Activated naive CD8-positive, alpha-beta T cell (primary cell): Measurements from ENCODE around the gene NYNRIN.
"Not testable (repeated sequence)": the region's sequence is repeated elsewhere in the genome, so short reads cannot be mapped to it uniquely, and the experiment has no call there.

ENCODE experiments used
- H3K27ac Mint-ChIP-seq: one replicate; pipeline ENCODE4 v1.8.0; 2021; ENCODE audit warnings: mixed read lengths
- H3K27me3 Mint-ChIP-seq: one replicate; pipeline ENCODE4 v1.8.0; 2021; ENCODE audit warnings: mixed read lengths
- H3K36me3 Mint-ChIP-seq: one replicate; pipeline ENCODE4 v1.8.0; 2021; ENCODE audit warnings: mixed read lengths
- H3K4me1 Mint-ChIP-seq: one replicate; pipeline ENCODE4 v1.8.0; 2021; ENCODE audit warnings: low read depth, mixed read lengths
- H3K4me3 Mint-ChIP-seq: one replicate; pipeline ENCODE4 v1.8.0; 2021; ENCODE audit warnings: mild to moderate bottlenecking, mixed read lengths
- H3K9me3 Mint-ChIP-seq: one replicate; pipeline ENCODE4 v1.8.0; 2021; ENCODE audit warnings: low read depth, mixed read lengths

Gene NYNRIN

DNA sequence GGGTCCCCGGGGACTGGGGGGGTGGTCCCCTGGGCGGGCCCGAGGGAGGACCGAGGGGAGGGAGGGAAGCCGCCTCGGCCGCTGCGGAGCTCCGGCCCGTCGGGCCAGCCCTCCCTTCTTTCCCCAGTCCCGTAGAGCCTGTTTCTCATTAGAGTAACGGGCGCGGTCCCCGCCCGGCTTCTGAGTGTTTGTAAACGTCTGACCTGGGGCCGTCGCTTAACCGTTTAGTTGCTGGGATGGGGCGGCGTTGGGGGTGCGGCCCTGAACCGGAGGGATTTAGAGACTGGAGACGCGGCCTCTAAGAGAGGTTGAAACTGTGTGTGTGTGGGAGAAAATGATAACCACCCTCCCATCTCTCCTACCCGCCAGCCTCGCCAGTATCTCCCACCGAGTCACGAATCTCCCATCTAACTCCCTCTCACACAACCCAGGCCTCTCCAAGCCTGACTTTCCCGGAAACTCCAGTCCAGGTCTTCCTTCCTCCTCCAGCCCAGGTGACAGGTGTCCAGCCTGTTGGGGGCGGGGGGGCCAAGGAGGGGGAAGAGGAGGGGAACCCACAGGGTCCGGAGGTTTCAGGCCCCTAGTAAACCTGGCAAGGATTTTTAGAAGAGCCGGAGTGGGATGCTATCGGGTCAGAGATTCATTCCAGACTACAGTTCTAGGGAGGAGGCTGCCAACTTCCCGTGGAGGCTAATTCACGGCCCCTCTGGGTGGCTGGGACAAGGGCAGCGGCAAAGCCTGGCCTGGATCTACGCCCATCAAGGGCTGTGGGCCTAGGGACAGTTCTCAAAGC is 31.9 kb upstream of the NYNRIN start:
- Mint-ChIP-seq H3K9me3 (no peaks in the 10 kb centered on the region), H3K4me1 (peaks cover 24% of the 10 kb centered on the region), H3K27ac (no peak overlapping the region), H3K4me3 (peak overlapping the region; percentile 75), H3K36me3 (no peaks in the 10 kb centered on the region), H3K27me3 (peaks cover 26% of the 10 kb centered on the region)

DNA sequence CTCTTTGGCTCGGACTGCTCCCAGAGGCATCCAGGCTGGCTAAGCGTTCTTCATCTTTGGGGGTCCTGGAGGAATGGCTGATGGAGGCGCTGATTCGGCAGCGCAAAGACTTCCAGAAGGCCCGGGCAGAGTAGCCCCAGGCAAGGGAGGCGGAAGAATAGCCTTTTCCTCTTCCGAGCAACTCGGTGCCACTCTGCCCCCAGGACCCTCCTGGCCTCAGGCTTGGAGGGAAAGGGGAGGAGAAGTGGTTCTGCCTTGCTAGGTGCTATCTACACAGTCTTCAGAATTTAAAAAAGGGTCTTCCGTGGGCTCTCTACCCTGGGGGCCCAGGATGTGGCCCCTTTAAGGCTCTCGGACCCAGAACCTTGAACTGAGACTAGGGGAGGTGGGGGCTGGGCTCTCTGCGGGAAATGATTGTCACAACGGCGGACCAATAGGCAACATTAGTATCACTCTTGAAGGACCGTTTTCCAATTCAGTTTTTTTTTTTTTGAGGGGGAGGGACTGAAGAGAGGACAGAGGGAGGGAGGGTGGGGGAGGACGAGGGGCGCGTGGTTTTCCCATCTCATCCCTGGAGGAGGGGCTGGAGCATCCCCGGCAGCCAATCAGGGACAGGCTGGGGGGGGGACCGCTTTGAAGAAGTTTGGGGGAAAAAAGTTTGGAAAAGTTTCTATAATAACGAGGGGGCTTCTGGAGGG is 31.1 kb upstream of the NYNRIN start, which contains the start of gene NFATC4:
Gene NFATC4 (plus strand): TSS at position 671 of the 698 bp plus-strand sequence. CDS start 157 bp downstream, outside the sequence.
- Mint-ChIP-seq H3K9me3 (no peaks in the 10 kb centered on the region), H3K36me3 (no peaks in the 10 kb centered on the region), H3K4me1 (peaks cover 24% of the 10 kb centered on the region), H3K4me3 (peak within 1 kb of the TSS; percentile 75), H3K27me3 (peaks cover 26% of the 10 kb centered on the region), H3K27ac (no peak within 1 kb of the TSS)

DNA sequence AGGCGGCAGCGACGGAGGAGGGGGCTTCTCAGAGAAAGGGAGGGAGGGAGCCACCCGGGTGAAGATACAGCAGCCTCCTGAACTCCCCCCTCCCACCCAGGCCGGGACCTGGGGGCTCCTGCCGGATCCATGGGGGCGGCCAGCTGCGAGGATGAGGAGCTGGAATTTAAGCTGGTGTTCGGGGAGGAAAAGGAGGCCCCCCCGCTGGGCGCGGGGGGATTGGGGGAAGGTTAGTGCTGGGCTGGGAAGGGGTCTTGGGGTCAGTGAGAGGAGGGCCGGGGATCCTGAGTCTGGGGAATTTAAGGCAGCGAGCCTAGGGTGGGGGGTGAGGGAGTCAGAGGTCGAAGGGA is 30.6 kb upstream of the NYNRIN start:
- Mint-ChIP-seq H3K27me3 (peaks cover 23% of the 10 kb centered on the region), H3K4me3 (peak overlapping the region; percentile 46), H3K27ac (no peak overlapping the region), H3K9me3 (no peaks in the 10 kb centered on the region), H3K36me3 (no peaks in the 10 kb centered on the region), H3K4me1 (peaks cover 24% of the 10 kb centered on the region)

DNA sequence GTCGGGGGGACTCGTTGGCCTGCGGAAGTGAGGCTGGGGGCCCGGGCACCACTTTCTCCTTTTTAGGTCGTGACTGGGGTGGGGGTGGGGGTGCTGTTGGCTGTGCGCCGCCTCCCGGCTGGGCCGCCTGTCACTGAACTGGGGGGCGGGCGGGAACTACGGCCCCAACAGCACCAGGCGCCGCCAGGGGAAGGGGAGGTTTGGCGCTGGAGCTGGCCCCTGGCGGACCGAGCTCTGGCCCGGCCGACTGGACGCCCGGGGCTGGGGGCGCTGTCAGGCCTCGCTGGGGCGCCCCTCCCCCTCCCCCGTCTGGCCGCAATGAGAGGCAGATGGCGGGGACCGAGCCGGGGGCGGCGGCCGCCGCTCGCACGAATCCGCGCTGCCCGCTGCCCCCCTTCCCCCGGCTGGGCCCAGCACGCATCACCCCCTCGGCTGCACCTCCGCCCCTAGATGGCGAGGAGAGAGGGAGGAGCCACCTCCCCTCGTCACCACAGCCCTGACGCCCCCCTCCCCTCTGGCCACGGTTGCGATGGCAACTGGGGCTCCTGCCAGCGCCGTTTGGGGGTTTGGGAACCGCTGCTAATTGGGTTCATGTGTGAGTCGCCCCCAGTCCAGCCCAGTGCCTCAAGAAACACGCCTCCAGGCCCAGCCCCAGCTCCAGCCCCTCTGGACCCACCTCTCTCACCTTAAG is 30.1 kb upstream of the NYNRIN start:
- peak overlapping the region; percentile 59 for H3K4me3 Mint-ChIP-seq
- peaks cover 22% of the 10 kb centered on the region for H3K27me3 Mint-ChIP-seq

DNA sequence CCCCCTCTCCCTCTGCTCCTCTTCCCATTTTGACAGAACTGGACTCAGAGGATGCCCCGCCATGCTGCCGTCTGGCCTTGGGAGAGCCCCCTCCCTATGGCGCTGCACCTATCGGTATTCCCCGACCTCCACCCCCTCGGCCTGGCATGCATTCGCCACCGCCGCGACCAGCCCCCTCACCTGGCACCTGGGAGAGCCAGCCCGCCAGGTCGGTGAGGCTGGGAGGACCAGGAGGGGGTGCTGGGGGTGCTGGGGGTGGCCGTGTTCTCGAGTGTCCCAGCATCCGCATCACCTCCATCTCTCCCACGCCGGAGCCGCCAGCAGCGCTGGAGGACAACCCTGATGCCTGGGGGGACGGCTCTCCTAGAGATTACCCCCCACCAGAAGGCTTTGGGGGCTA is 29.3 kb upstream of the NYNRIN start:
- Mint-ChIP-seq H3K27me3 (peaks cover 22% of the 10 kb centered on the region), H3K27ac (no peak overlapping the region), H3K4me1 (peaks cover 24% of the 10 kb centered on the region), H3K9me3 (no peaks in the 10 kb centered on the region), H3K36me3 (no peaks in the 10 kb centered on the region), H3K4me3 (peak overlapping the region; percentile 59)

More for the DNA sequence above, 30.1 kb upstream of the NYNRIN start:
- Mint-ChIP-seq H3K27ac (no peak overlapping the region), H3K36me3 (no peaks in the 10 kb centered on the region), H3K4me1 (peaks cover 24% of the 10 kb centered on the region), H3K9me3 (no peaks in the 10 kb centered on the region)

DNA sequence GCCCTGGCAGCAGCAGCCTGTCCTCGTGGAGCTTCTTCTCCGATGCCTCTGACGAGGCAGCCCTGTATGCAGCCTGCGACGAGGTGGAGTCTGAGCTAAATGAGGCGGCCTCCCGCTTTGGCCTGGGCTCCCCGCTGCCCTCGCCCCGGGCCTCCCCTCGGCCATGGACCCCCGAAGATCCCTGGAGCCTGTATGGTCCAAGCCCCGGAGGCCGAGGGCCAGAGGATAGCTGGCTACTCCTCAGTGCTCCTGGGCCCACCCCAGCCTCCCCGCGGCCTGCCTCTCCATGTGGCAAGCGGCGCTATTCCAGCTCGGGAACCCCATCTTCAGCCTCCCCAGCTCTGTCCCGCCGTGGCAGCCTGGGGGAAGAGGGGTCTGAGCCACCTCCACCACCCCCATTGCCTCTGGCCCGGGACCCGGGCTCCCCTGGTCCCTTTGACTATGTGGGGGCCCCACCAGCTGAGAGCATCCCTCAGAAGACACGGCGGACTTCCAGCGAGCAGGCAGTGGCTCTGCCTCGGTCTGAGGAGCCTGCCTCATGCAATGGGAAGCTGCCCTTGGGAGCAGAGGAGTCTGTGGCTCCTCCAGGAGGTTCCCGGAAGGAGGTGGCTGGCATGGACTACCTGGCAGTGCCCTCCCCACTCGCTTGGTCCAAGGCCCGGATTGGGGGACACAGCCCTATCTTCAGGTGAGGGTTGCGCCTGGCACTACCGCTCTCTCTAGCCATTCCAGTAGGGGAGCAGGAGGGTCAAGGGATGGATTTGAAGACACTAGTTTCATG is 28.7 kb upstream of the NYNRIN start:
- H3K36me3 Mint-ChIP-seq: no peaks in the 10 kb centered on the region
- peaks cover 22% of the 10 kb centered on the region for H3K4me1 Mint-ChIP-seq
- H3K9me3 Mint-ChIP-seq: no peaks in the 10 kb centered on the region
- H3K27me3 Mint-ChIP-seq: peaks cover 19% of the 10 kb centered on the region
- H3K4me3 Mint-ChIP-seq: no peak overlapping the region
- no peak overlapping the region for H3K27ac Mint-ChIP-seq

DNA sequence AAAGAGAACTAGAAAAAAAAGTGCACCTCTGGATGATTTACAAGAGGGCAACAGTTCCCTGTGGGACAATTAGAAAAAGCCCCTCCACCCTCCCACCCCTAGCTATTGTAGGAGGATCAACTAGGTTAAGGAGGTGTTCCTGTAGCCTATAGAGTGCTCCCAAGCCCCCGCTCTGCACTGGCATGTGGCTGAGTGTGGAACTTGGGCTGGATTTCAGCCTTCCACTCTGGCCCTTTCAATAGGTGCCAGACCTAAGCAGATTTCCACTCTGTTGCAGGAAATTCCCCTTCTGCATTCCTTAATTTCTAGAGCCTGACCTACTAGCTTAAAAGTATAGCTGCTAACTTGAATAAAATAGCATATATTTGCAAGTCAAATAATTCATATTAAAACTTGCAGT is 28.1 kb upstream of the NYNRIN start:
- Mint-ChIP-seq H3K4me3 (no peak overlapping the region), H3K9me3 (no peaks in the 10 kb centered on the region), H3K27ac (no peak overlapping the region), H3K36me3 (no peaks in the 10 kb centered on the region), H3K27me3 (peaks cover 15% of the 10 kb centered on the region), H3K4me1 (peaks cover 15% of the 10 kb centered on the region)

DNA sequence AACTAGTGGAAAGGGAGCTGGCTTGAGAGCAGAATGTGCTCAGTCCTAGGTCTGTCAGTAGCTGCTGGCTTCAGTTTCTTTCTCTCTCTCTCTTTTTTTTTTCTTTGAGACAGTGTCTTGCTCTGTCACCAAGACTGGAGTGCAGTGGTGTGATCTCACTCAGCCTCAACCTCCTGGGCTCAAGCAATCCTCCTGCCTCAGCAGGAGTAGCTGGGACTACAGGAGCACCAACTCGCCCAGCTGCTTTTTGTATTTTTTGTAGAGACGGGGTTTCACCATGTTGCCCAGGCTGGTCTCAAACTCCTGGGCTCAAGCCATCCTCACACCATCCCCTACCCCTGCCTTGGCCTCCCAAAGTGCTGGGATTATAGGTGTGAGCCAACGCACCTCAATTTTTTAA is 27.2 kb upstream of the NYNRIN start:
- not testable (repeated sequence) for H3K27ac Mint-ChIP-seq, H3K36me3 Mint-ChIP-seq, H3K4me3 Mint-ChIP-seq, H3K9me3 Mint-ChIP-seq
- H3K27me3 Mint-ChIP-seq: peaks cover 13% of the 10 kb centered on the region
- peaks cover 12% of the 10 kb centered on the region for H3K4me1 Mint-ChIP-seq

DNA sequence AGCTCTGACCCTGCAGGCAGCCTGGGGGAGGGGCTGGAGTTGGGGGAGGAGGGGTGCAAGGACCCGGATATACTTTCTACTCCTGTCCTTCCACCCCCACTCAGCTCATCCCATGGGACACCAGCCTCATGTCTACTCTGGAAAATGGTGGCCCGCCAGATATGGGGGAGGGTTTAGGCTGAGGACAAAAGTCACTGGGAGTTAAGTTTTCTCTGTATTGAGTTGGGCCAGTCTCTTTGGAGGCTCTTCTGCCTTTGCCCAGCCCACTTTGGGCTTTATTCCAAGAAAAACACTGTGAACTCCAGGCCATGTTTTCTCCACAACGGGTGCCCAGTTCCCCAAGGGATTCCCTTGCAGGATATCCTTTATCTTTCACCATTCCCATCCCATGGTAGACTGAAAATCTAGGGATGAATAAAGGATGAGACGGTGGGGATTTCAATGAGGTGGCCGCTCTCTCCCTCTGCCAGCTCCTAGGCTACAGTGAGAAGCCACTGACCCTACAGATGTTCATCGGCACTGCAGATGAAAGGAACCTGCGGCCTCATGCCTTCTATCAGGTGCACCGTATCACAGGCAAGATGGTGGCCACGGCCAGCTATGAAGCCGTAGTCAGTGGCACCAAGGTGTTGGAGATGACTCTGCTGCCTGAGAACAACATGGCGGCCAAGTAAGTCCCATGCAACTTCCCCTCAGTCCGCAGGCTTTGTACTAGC is 25.9 kb upstream of the NYNRIN start:
- H3K4me1 Mint-ChIP-seq: no peaks in the 10 kb centered on the region
- H3K36me3 Mint-ChIP-seq: no peaks in the 10 kb centered on the region
- H3K27ac Mint-ChIP-seq: no peak overlapping the region
- H3K27me3 Mint-ChIP-seq: peaks cover 5% of the 10 kb centered on the region
- H3K9me3 Mint-ChIP-seq: no peaks in the 10 kb centered on the region
- H3K4me3 Mint-ChIP-seq: no peak overlapping the region

DNA sequence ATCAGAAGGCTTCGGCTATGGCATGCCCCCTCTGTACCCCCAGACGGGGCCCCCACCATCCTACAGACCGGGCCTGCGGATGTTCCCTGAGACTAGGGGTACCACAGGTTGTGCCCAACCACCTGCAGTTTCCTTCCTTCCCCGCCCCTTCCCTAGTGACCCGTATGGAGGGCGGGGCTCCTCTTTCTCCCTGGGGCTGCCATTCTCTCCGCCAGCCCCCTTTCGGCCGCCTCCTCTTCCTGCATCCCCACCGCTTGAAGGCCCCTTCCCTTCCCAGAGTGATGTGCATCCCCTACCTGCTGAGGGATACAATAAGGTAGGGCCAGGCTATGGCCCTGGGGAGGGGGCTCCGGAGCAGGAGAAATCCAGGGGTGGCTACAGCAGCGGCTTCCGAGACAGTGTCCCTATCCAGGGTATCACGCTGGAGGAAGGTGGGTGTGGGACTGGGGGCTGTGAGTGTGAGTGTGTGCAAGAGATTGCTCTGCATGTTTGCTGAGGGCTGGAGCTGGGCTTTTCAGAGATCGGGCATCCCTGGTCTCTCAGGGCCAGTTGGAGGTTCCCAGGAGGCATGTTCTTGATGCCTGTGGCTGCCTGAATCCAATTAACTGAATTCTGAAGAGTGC is 22.2 kb upstream of the NYNRIN start:
- H3K36me3 Mint-ChIP-seq: no peaks in the 10 kb centered on the region
- peaks cover 3% of the 10 kb centered on the region for H3K27me3 Mint-ChIP-seq
- no peak overlapping the region for H3K27ac Mint-ChIP-seq
- H3K9me3 Mint-ChIP-seq: no peaks in the 10 kb centered on the region
- no peak overlapping the region for H3K4me3 Mint-ChIP-seq
- no peaks in the 10 kb centered on the region for H3K4me1 Mint-ChIP-seq

DNA sequence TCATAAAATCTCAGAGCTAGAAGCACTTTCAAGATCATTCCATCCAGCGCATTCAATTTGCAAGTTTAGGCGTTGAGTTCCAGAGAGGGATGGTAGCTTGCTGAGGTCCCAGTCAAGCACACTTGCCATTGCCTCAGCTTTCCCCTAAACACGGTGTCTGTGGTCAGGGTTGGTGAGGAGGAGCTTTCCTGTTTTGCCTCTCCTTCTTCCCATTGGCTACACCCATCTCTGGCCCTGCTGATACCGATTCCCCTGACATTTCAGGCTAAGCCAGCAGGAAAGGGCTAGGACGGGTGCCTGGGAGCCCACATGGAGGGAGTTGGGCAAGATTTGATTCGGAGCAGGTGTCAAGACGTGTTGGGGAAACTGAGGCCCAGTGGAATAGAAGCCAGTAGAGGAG is 21.7 kb upstream of the NYNRIN start:
- Mint-ChIP-seq H3K27ac (no peak overlapping the region), H3K4me1 (no peaks in the 10 kb centered on the region), H3K27me3 (peaks cover 3% of the 10 kb centered on the region), H3K4me3 (no peak overlapping the region), H3K36me3 (no peaks in the 10 kb centered on the region), H3K9me3 (no peaks in the 10 kb centered on the region)

DNA sequence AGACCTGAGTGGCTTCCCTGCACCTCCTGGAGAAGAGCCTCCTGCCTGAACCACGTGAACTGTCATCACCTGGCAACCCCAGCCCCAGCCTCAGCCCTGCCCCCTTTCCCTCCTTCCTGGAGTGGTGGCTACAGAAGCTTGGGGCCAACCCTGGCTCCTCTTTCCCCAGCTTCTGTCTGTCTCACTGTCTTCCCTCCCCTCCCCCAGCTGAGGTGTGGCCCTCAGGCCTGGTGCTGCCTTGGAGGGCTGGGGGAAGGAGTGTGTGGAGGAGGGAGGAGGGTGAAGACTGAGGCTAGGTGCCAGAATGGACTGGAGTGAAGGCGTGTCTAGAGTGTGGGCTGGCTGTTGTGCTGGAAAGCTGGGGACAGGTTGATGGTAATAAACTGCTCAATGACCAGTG is 21.1 kb upstream of the NYNRIN start:
- no peaks in the 10 kb centered on the region for H3K9me3 Mint-ChIP-seq
- H3K4me1 Mint-ChIP-seq: no peaks in the 10 kb centered on the region
- peaks cover 3% of the 10 kb centered on the region for H3K27me3 Mint-ChIP-seq
- H3K36me3 Mint-ChIP-seq: no peaks in the 10 kb centered on the region
- no peak overlapping the region for H3K27ac Mint-ChIP-seq
- no peak overlapping the region for H3K4me3 Mint-ChIP-seq

DNA sequence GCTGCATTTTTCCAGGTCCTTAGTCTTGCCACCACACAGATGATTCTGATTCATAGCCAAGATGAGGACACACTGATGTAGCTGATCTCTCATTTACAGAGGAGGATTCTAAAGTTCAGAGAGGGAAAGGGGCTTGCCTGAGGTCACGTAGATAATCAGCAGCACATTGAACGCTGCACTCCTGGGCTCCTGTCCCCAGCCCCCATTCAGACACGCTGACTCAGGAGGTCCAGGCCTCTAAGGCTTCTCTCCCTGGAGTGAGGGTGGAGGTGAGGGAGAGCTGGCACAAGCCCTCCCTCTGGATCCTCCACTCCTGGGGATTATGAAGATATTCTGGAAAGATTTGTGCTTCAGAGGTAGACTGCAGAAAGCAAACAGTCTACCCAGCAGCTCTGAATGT is 20.5 kb upstream of the NYNRIN start:
- H3K27me3 Mint-ChIP-seq: peaks cover 3% of the 10 kb centered on the region
- H3K9me3 Mint-ChIP-seq: no peaks in the 10 kb centered on the region
- H3K36me3 Mint-ChIP-seq: no peaks in the 10 kb centered on the region
- no peak overlapping the region for H3K4me3 Mint-ChIP-seq
- H3K27ac Mint-ChIP-seq: no peak overlapping the region
- H3K4me1 Mint-ChIP-seq: no peaks in the 10 kb centered on the region
